SU-DHL-6 (cell line): ENCODE results near the gene PPFIBP1.

ENCODE experiments used
- H2AFZ ChIP-seq: fragments of 200-600 bp; sonication (generic); 2 replicates; pipeline ENCODE4 v1.6.1; 2014; ENCODE audit warnings: low read depth, mild to moderate bottlenecking, moderate library complexity, mixed read lengths, antibody characterized with exemption, low read length; ENCODE audit not compliant: severe bottlenecking
- H3F3A ChIP-seq: fragments of 200-600 bp; shearing (Covaris generic); 2 replicates; pipeline ENCODE4 v1.6.0; 2016; ENCODE audit warnings: antibody characterized with exemption, mild to moderate bottlenecking; ENCODE audit not compliant: insufficient read depth
- H3K27ac ChIP-seq: fragments of 200-600 bp; sonication (generic); 2 replicates; pipeline ENCODE4 v1.5.1; 2016; ENCODE audit warnings: low read depth, mild to moderate bottlenecking, low read length, moderate library complexity, mixed read lengths
- H3K27me3 ChIP-seq: fragments of 200-600 bp; sonication (generic), shearing (Covaris generic); 2 replicates; pipeline ENCODE4 v1.6.0; 2014; ENCODE audit warnings: mild to moderate bottlenecking, low read length
- H3K36me3 ChIP-seq: fragments of 200-600 bp; sonication (generic); 2 replicates; pipeline ENCODE4 v1.6.1; 2014; ENCODE audit warnings: mild to moderate bottlenecking, low read length, mixed read lengths
- H3K4me2 ChIP-seq: fragments of 300-600, 200-600 bp; shearing (Covaris generic), sonication (generic); 2 replicates; pipeline ENCODE4 v1.6.0; 2014; ENCODE audit warnings: low read length, low read depth, mild to moderate bottlenecking; ENCODE audit not compliant: poor library complexity, severe bottlenecking
- H3K4me3 ChIP-seq: fragments of 200-600 bp; sonication (generic); 2 replicates; pipeline ENCODE4 v1.5.1; 2014; ENCODE audit warnings: antibody characterized with exemption, low read length, mild to moderate bottlenecking, mixed read lengths; ENCODE audit not compliant: insufficient read depth, poor library complexity, severe bottlenecking
- H3K79me2 ChIP-seq: fragments of 200-600 bp; sonication (generic); 2 replicates; pipeline ENCODE4 v1.6.1; 2014; ENCODE audit warnings: mild to moderate bottlenecking, low read length, moderate library complexity; ENCODE audit not compliant: insufficient read depth
- H3K9ac ChIP-seq: fragments of 200-600 bp; sonication (generic); 2 replicates; pipeline ENCODE4 v1.7.0; 2014; ENCODE audit warnings: mild to moderate bottlenecking, low read length
- H3K9me2 ChIP-seq: fragments of 200-600 bp; sonication (generic); replicated peaks from 2 replicates; pipeline ENCODE4 v1.6.1; 2014; ENCODE audit warnings: low read length; ENCODE audit not compliant: insufficient read depth
- H3K9me3 ChIP-seq: fragments of 200-600 bp; sonication (generic); 2 replicates; pipeline ENCODE4 v1.6.1; 2014; ENCODE audit warnings: low read length, mixed read lengths; ENCODE audit not compliant: insufficient read depth
- H4K20me1 ChIP-seq: fragments of 200-600 bp; sonication (generic); 2 replicates; pipeline ENCODE4 v1.6.1; 2014; ENCODE audit warnings: low read depth, mild to moderate bottlenecking, antibody characterized with exemption, low read length, moderate library complexity, mixed read lengths
- CTCF ChIP-seq: fragments of 200-600 bp; sonication (generic); IDR thresholded peaks from one replicate; pipeline ENCODE4 v1.5.1; 2017; ENCODE audit warnings: antibody characterized with exemption, mild to moderate bottlenecking, low read length, moderate library complexity; ENCODE audit not compliant: insufficient read depth, poor library complexity, severe bottlenecking
- EZH2phosphoT487 ChIP-seq: fragments of 200-600 bp; sonication (generic), shearing (Covaris generic); conservative IDR thresholded peaks from 2 replicates; pipeline ENCODE4 v1.6.1; 2018; ENCODE audit warnings: mild to moderate bottlenecking, antibody characterized with exemption, low read length, moderate library complexity, mixed read lengths

The PPFIBP1 gene

GRCh38 chr12:27693403-27693802 is 169.4 kb downstream of the PPFIBP1 start:
- Histone ChIP-seq H3F3A (no peaks in the 10 kb centered on the region), H3K36me3 (no peaks in the 10 kb centered on the region), H3K9me2 (no peaks in the 10 kb centered on the region)

GRCh38 chr12:27695556-27696292 is 171.7 kb downstream of the PPFIBP1 start:
- no peaks in the 10 kb centered on the region for H4K20me1 ChIP-seq
- H3K9ac ChIP-seq, result no peak overlapping the region
- no peak overlapping the region for H3K4me3 ChIP-seq
- no peak overlapping the region for H3K27ac ChIP-seq
- H3K36me3 ChIP-seq, result no peaks in the 10 kb centered on the region
- no peak overlapping the region for H2AFZ ChIP-seq
- TF ChIP-seq EZH2phosphoT487, result no peak
- no peak for TF ChIP-seq CTCF
- no peaks in the 10 kb centered on the region for H3K9me3 ChIP-seq
- no peaks in the 10 kb centered on the region for H3K79me2 ChIP-seq
- no peaks in the 10 kb centered on the region for H3F3A ChIP-seq
- H3K9me2 ChIP-seq, result no peaks in the 10 kb centered on the region
- H3K4me2 ChIP-seq, result no peak overlapping the region
- H3K27me3 ChIP-seq, result no peaks in the 10 kb centered on the region

More at GRCh38 chr12:27693403-27693802, 169.4 kb downstream of the PPFIBP1 start:
- Histone ChIP-seq H3K27me3 (no peaks in the 10 kb centered on the region), H4K20me1 (no peaks in the 10 kb centered on the region), H3K9me3 (no peaks in the 10 kb centered on the region), H2AFZ (no peak overlapping the region), H3K27ac (no peak overlapping the region), H3K4me3 (no peak overlapping the region), H3K9ac (no peak overlapping the region), H3K4me2 (no peak overlapping the region), H3K79me2 (no peaks in the 10 kb centered on the region)
- TF ChIP-seq EZH2phosphoT487, result no peak
- TF ChIP-seq CTCF, result no peak

- TF ChIP-seq CTCF, result no peak
- no peak for TF ChIP-seq EZH2phosphoT487
- Histone ChIP-seq H3K9me2 (no peaks in the 10 kb centered on the region), H3K27ac (no peak within 1 kb of the TSS), H3K9ac (no peak within 1 kb of the TSS), H3K4me3 (no peak within 1 kb of the TSS), H3K79me2 (no peaks in the 10 kb centered on the region), H3K36me3 (no peaks in the 10 kb centered on the region), H3K27me3 (no peaks in the 10 kb centered on the region), H3K9me3 (no peaks in the 10 kb centered on the region), H3K4me2 (no peak within 1 kb of the TSS), H2AFZ (no peak within 1 kb of the TSS), H3F3A (no peaks in the 10 kb centered on the region), H4K20me1 (no peaks in the 10 kb centered on the region)
Observed at GRCh38 chr12:27696293-27696652, 172.3 kb downstream of the PPFIBP1 start, which contains the start of gene REP15. Gene REP15, plus strand, starts transcription at chr12:27696447. Its CDS starts 116 bp downstream, at chr12:27696563.
